Measurements from ENCODE around the gene PAX1. TPM values are rescaled to one million over a fixed set of nuclear protein-coding genes. Genes with fewer than 3 reads are reported as not detected.

PAX1 gene
- total RNA-seq, 4 donors from 2014 or later, result 0.10 to 0.24 TPM; not detected in 2

DNA sequence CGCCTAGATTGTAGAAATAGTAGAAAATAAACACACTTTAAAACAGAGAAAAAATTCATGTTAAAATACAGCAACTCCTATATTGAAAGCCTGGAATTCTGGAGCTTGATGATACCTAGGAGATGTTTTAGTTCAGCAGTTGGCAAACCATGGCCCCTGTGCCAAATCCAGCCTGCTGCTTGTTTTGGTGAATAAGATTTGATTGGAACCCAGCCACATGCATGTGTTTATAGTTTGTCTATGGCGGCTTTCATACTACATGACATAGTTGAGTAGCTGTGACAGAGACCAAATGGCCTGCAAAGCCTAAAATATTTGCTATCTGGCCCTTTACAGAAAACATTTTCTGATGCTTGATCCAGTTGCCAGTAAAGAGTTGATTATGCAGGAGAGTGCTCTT is 57.2 kb downstream of the PAX1 start:
- DNase-seq (no peak), ATAC-seq (no peak)
- H3K9me3 ChIP-seq, result no peaks in the 10 kb centered on the region
- H3K36me3 ChIP-seq, result no peaks in the 10 kb centered on the region
- H3K27ac ChIP-seq, result no peak overlapping the region
- peaks cover 0 to 2% (median 0%) of the 10 kb centered on the region in 3 donors for H3K27me3 ChIP-seq
- in situ Hi-C loops (cut with MboI; ENCODE audit: low sequenced_read_pairs in 4 of 4) (no loop called here), intact Hi-C loops (cut with DNase I; ENCODE audit: low total_unique reads) (no loop called here)
- H3K4me3 ChIP-seq, result no peak overlapping the region
- no peaks in the 10 kb centered on the region for H3K4me1 ChIP-seq
- TF ChIP-seq, protein P1, sequence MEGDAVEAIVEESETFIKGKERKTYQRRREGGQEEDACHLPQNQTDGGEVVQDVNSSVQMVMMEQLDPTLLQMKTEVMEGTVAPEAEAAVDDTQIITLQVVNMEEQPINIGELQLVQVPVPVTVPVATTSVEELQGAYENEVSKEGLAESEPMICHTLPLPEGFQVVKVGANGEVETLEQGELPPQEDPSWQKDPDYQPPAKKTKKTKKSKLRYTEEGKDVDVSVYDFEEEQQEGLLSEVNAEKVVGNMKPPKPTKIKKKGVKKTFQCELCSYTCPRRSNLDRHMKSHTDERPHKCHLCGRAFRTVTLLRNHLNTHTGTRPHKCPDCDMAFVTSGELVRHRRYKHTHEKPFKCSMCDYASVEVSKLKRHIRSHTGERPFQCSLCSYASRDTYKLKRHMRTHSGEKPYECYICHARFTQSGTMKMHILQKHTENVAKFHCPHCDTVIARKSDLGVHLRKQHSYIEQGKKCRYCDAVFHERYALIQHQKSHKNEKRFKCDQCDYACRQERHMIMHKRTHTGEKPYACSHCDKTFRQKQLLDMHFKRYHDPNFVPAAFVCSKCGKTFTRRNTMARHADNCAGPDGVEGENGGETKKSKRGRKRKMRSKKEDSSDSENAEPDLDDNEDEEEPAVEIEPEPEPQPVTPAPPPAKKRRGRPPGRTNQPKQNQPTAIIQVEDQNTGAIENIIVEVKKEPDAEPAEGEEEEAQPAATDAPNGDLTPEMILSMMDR (IDR thresholded peaks at IDR 0.05 in 4 of 5, conservative IDR thresholded peaks at IDR 0.05 in 1 of 5), result no peak

DNA sequence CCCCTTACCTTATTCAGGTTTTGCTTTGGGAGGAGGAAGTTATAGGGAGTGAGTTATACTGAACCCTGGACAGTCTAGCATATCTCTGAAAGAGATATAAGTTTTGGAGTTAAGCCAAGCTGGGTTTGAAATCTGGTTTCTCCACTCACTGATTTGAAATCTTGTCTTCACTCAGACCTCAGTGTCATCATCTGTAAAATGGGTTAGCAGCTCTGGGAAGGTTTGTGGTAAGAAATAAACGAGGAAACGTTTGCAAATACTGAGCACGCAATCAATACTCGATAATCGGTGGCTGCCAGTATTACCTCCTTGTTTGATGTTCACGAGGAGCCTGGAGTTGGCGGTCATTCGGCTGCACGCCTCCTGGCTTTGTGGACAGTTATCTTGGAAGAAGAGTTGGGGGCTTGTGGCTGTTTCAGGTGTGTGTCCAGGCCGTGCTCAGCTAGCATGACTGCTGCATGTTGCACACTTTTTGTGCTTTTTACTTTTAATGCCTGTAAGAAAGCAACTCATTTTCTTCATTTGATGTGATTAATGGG is 61.8 kb downstream of the PAX1 start:
- Histone ChIP-seq H3K36me3 (no peaks in the 10 kb centered on the region), H3K9me3 (no peaks in the 10 kb centered on the region), H3K4me3 (no peak overlapping the region), H3K27me3 (peaks cover 0 to 2% (median 0%) of the 10 kb centered on the region in 3 donors), H3K4me1 (no peaks in the 10 kb centered on the region), H3K27ac (no peak overlapping the region)
- DNase-seq, result no peak
- no peak for ATAC-seq
- no peak for TF ChIP-seq POLR2A (IDR thresholded peaks at IDR 0.05)
- TF ChIP-seq, protein P1 (IDR thresholded peaks at IDR 0.05 in 4 of 5, conservative IDR thresholded peaks at IDR 0.05 in 1 of 5), result no peak
- intact Hi-C loops (cut with DNase I; ENCODE audit: low total_unique reads), result no loop called here
- in situ Hi-C loops (cut with MboI; ENCODE audit: low sequenced_read_pairs in 4 of 4), result no loop called here

DNA sequence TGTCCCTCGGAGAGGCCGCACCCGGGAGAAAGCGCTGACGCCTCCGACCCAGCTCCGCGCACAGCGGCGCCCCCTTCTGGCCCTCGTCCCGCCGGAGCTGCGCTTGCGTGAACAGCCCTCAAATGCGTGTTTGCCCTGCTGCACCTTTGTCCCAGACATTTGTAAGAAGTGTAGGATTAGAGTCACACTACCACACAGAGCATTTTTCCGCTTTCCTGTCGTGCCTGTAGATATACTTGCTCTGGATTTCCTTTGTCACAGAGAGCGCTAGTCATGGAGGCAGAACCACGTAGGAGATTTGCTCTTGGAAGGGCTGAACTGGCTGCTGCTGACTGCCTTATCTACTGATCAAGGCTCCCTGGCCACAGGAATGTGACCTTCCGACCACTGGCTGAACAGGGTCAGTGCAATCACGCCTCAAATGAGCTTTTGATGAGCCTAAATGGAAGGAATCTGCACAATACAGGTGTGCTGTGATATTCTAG is 62.3 kb downstream of the PAX1 start:
- Histone ChIP-seq H3K27me3 (peaks cover 0 to 2% (median 0%) of the 10 kb centered on the region in 3 donors), H3K36me3 (no peaks in the 10 kb centered on the region), H3K27ac (no peak overlapping the region), H3K9me3 (no peaks in the 10 kb centered on the region), H3K4me3 (no peak overlapping the region), H3K4me1 (no peaks in the 10 kb centered on the region)
- in situ Hi-C loops (cut with MboI; ENCODE audit: low sequenced_read_pairs in 4 of 4), result no loop called here
- intact Hi-C loops (cut with DNase I; ENCODE audit: low total_unique reads), result no loop called here
- ATAC-seq, result no peak
- DNase-seq, result no peak
- TF ChIP-seq, protein P1 (IDR thresholded peaks at IDR 0.05 in 4 of 5, conservative IDR thresholded peaks at IDR 0.05 in 1 of 5), result no peak
- TF ChIP-seq POLR2A (IDR thresholded peaks at IDR 0.05), result no peak

Other genes starting within 250 kb of the PAX1 start
- not detected for gene NKX2-2, start 191.6 kb upstream of the PAX1 start, total RNA-seq